Lower leg skin (tissue), 3 donors: ENCODE results near the gene KLHDC8A.

Experiments
- CTCF ChIP-seq, 3 donors: fragments of 450-650 bp; IDR thresholded peaks; one replicate each; pipeline ENCODE4 v1.5.1; 2016; ENCODE audit warnings: antibody characterized with exemption in 3 of 3, mild to moderate bottlenecking in 3 of 3, moderate library complexity in 2 of 3
- POLR2A ChIP-seq, 2 donors: fragments of 450-650 bp; IDR thresholded peaks; one replicate each; pipeline ENCODE4 v1.6.1; 2016 to 2017; ENCODE audit warnings: antibody characterized with exemption in 2 of 2, mild to moderate bottlenecking in 1 of 2, moderate library complexity in 1 of 2

DNA sequence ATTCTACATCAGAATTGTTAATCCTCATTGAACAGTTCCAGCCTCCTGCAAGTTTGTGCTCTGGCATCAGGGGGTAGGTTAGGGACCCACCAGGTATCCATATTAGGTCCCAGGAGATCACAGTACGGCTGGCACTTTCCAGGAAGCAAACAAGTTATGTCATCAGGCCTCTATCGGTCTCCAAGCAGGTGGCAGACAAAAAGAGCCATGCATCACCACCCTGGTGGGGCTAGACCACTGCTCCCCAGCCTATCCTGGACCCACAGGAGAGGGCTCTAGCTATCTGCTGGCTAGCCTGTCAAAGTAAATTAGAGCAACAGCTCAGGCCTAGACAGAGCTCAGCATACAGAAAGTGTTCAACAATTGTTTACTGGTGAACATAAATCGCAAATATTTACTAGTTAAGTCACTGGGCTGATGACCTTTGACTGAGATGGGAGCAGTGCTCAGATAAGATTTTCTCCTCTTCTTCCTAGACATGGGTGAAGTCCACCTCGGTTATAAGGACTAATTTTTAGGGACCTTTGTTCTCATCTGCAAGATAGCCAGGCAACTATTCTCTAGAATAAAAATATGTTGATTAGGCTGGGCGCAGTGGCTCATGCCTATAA lies 41.6 kb downstream of the KLHDC8A start:
- TF ChIP-seq CTCF (IDR thresholded peaks at IDR 0.05), result no peak
- no peak for TF ChIP-seq POLR2A (IDR thresholded peaks at IDR 0.05)
